K562 (cell line): ENCODE data around the gene ANXA1. TPM values are rescaled to one million over a fixed set of nuclear protein-coding genes. Genes with fewer than 3 reads are reported as not detected.

ENCODE experiments used
- ATF1 ChIP-seq, 2 experiments: fragments of 450-650 bp in 1 of 2; IDR thresholded peaks; 2 replicates each; pipeline ENCODE4 v1.6.1; 2016; ENCODE audit warnings: missing compliant biosample characterization in 1 of 2, missing genetic modification characterization in 1 of 2
- BMI1 ChIP-seq: fragments of 150-350 bp; IDR thresholded peaks from 2 replicates; pipeline ENCODE4 v1.6.1; 2014; ENCODE audit warnings: low read length
- MNT ChIP-seq, 2 experiments: fragments of 450-650 bp; conservative IDR thresholded peaks; 2 replicates each; pipeline ENCODE4 v1.6.1; 2017; ENCODE audit warnings: mild to moderate bottlenecking in 2 of 2, moderate library complexity in 2 of 2
- NCOA1 ChIP-seq: fragments of 450-650 bp; IDR thresholded peaks from 2 replicates; pipeline ENCODE4 v1.6.1; 2016; ENCODE audit warnings: low read depth
- SAFB2 ChIP-seq: fragments of 200-400 bp; formaldehyde crosslinking; IDR thresholded peaks from 2 replicates; pipeline ENCODE4 v1.6.1; 2018; ENCODE audit warnings: borderline replicate concordance, low read length, low read depth, moderate library complexity; ENCODE audit not compliant: severe bottlenecking
- polyA plus RNA-seq, 8 experiments: library from polyadenylated mRNA; depleted of rRNA in 4 of 8; stranded (reverse) in 5 of 8; unstranded in 3 of 8; fragments of >200 nt; fragmentation: Nextera tagmentation in 2 of 8; fragmentation: Illumina TruSeq in 1 of 8; extraction: Ambion mirVana in 2 of 8; extraction: Trizol in 1 of 8; gene quantifications; 2 replicates each; pipeline versions ENCODE4 v1.2.1 to v1.2.3, GENCODE V29; 2011 to 2014; ENCODE audit warnings: inconsistent platforms in 1 of 8, missing spikeins in 1 of 8
- total RNA-seq, 7 experiments: library from RNA; depleted of rRNA in 6 of 7; stranded (reverse); fragments of >200 nt in 6 of 7; fragmentation: Illumina TruSeq in 2 of 7; extraction: Trizol in 2 of 7; gene quantifications; 2 replicates each; pipeline versions ENCODE4 v1.2.1 to v1.2.3, GENCODE V29; 2011 to 2021; ENCODE audit warnings: low replicate concordance in 1 of 7
- TF ChIP-seq, protein P1 (sequence below): sonication (generic); formaldehyde crosslinking; IDR thresholded peaks from 2 replicates; pipeline ENCODE4 v1.9.0; 2022; ENCODE audit warnings: mild to moderate bottlenecking, missing genetic modification reagents
- TF ChIP-seq, protein P2 (sequence below), 2 experiments: fragments of 450-650 bp in 1 of 2; sonication (generic) in 1 of 2; formaldehyde crosslinking; conservative IDR thresholded peaks; 2 replicates each; pipeline versions ENCODE4 v1.4.0 to v1.8.1; 2020 to 2022; ENCODE audit warnings: mild to moderate bottlenecking in 1 of 2, missing genetic modification reagents in 1 of 2
- TF ChIP-seq, protein P3 (sequence below): fragments of 200-600 bp; sonication (generic); IDR thresholded peaks from one replicate; pipeline ENCODE4 v1.6.1; 2012; ENCODE audit warnings: mild to moderate bottlenecking, low read depth, low read length, inconsistent platforms

Gene ANXA1
- total and polyA plus RNA-seq, 9 of the 15 experiments (the other 6 are each of a cell fraction or from before 2014, with no cell fraction given), result 406 to 1,298 (median 620) TPM

DNA sequence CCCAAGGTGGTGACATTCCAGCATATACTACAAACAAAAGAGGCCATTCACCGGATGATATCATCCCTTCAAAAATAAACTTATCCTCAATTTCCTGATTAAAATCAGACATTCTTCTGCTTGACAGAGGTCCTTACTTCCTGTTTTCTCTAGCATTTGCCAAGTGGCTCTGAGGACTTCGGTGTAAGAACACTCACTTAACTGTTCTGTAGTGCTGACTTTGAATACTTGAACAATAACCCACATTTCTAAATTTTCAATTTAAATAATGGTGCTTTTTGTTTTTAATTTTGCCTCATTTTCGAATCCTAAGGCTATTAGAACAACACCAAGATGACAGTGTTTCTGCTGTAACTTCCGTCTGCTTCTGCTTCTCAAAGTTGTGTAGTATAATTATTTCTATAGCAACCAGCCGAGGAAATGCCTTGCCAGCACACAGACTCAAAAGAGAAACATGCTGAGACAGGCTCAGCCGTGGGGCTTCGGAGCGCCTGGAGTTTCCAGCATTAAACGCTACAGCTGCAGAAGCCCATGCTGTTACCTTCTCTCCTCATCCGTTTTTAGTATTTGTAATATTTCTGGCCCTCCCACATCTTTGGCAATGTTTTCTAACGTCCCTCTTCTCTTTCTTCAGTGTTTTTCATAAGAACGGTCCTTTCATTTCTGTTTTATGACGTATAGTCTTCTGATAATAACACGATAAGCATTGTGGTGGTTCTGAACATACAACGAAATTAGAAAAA lies 19.5 kb upstream of the ANXA1 start (continued):
- TF ChIP-seq, protein P1, sequence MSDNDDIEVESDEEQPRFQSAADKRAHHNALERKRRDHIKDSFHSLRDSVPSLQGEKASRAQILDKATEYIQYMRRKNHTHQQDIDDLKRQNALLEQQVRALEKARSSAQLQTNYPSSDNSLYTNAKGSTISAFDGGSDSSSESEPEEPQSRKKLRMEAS (CRISPR knock-in tag), result no peak
- no peak for TF ChIP-seq BMI1
- TF ChIP-seq MNT (conservative IDR thresholded peaks at IDR 0.05), result peak in 1 of 2 experiments; percentile 58; a peak in 2 of 4 replicates
- TF ChIP-seq, protein P2, sequence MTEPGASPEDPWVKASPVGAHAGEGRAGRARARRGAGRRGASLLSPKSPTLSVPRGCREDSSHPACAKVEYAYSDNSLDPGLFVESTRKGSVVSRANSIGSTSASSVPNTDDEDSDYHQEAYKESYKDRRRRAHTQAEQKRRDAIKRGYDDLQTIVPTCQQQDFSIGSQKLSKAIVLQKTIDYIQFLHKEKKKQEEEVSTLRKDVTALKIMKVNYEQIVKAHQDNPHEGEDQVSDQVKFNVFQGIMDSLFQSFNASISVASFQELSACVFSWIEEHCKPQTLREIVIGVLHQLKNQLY (CRISPR knock-in tag; conservative IDR thresholded peaks at IDR 0.05), result no peak
- TF ChIP-seq, protein P3, sequence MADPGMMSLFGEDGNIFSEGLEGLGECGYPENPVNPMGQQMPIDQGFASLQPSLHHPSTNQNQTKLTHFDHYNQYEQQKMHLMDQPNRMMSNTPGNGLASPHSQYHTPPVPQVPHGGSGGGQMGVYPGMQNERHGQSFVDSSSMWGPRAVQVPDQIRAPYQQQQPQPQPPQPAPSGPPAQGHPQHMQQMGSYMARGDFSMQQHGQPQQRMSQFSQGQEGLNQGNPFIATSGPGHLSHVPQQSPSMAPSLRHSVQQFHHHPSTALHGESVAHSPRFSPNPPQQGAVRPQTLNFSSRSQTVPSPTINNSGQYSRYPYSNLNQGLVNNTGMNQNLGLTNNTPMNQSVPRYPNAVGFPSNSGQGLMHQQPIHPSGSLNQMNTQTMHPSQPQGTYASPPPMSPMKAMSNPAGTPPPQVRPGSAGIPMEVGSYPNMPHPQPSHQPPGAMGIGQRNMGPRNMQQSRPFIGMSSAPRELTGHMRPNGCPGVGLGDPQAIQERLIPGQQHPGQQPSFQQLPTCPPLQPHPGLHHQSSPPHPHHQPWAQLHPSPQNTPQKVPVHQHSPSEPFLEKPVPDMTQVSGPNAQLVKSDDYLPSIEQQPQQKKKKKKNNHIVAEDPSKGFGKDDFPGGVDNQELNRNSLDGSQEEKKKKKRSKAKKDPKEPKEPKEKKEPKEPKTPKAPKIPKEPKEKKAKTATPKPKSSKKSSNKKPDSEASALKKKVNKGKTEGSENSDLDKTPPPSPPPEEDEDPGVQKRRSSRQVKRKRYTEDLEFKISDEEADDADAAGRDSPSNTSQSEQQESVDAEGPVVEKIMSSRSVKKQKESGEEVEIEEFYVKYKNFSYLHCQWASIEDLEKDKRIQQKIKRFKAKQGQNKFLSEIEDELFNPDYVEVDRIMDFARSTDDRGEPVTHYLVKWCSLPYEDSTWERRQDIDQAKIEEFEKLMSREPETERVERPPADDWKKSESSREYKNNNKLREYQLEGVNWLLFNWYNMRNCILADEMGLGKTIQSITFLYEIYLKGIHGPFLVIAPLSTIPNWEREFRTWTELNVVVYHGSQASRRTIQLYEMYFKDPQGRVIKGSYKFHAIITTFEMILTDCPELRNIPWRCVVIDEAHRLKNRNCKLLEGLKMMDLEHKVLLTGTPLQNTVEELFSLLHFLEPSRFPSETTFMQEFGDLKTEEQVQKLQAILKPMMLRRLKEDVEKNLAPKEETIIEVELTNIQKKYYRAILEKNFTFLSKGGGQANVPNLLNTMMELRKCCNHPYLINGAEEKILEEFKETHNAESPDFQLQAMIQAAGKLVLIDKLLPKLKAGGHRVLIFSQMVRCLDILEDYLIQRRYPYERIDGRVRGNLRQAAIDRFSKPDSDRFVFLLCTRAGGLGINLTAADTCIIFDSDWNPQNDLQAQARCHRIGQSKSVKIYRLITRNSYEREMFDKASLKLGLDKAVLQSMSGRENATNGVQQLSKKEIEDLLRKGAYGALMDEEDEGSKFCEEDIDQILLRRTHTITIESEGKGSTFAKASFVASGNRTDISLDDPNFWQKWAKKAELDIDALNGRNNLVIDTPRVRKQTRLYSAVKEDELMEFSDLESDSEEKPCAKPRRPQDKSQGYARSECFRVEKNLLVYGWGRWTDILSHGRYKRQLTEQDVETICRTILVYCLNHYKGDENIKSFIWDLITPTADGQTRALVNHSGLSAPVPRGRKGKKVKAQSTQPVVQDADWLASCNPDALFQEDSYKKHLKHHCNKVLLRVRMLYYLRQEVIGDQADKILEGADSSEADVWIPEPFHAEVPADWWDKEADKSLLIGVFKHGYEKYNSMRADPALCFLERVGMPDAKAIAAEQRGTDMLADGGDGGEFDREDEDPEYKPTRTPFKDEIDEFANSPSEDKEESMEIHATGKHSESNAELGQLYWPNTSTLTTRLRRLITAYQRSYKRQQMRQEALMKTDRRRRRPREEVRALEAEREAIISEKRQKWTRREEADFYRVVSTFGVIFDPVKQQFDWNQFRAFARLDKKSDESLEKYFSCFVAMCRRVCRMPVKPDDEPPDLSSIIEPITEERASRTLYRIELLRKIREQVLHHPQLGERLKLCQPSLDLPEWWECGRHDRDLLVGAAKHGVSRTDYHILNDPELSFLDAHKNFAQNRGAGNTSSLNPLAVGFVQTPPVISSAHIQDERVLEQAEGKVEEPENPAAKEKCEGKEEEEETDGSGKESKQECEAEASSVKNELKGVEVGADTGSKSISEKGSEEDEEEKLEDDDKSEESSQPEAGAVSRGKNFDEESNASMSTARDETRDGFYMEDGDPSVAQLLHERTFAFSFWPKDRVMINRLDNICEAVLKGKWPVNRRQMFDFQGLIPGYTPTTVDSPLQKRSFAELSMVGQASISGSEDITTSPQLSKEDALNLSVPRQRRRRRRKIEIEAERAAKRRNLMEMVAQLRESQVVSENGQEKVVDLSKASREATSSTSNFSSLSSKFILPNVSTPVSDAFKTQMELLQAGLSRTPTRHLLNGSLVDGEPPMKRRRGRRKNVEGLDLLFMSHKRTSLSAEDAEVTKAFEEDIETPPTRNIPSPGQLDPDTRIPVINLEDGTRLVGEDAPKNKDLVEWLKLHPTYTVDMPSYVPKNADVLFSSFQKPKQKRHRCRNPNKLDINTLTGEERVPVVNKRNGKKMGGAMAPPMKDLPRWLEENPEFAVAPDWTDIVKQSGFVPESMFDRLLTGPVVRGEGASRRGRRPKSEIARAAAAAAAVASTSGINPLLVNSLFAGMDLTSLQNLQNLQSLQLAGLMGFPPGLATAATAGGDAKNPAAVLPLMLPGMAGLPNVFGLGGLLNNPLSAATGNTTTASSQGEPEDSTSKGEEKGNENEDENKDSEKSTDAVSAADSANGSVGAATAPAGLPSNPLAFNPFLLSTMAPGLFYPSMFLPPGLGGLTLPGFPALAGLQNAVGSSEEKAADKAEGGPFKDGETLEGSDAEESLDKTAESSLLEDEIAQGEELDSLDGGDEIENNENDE, result no peak
- TF ChIP-seq NCOA1, result no peak
- no peak for TF ChIP-seq SAFB2
- TF ChIP-seq ATF1 (CRISPR knock-in tag; IDR thresholded peaks at IDR 0.05), result no peak
- TF ChIP-seq ATF1 (tag; IDR thresholded peaks at IDR 0.05), result peak; percentile 82
